Endometrial microvascular endothelial cells (primary cell): Measurements from ENCODE around the gene IL37. TPM values are rescaled to one million over a fixed set of nuclear protein-coding genes. Genes with fewer than 3 reads are reported as not detected.

Experiments used
- in situ Hi-C: cut with HindIII; loops from 2 replicates; pipeline ENCODE4 v1.10.0; 2017; ENCODE audit warnings: low sequenced_read_pairs, low pct_unique_long_range_greater_than_20kb; ENCODE audit errors: inconsistent ontology term
- total RNA-seq: library from RNA; depleted of rRNA; stranded (reverse); fragments of >200 nt; gene quantifications from one replicate; pipeline ENCODE4 v1.2.3, GENCODE V29; 2015; ENCODE audit errors: inconsistent ontology term

Gene IL37
- total RNA-seq, 1 donor from 2014 or later, result not detected

GRCh38 chr2:112944971-112945370, 34.0 kb downstream of the IL37 start:
- in situ Hi-C loops, result loop anchor here (25.0 kb wide), 1 partner anchor 183 kb away; the partner anchor contains the start of gene CKAP2L

DNA sequence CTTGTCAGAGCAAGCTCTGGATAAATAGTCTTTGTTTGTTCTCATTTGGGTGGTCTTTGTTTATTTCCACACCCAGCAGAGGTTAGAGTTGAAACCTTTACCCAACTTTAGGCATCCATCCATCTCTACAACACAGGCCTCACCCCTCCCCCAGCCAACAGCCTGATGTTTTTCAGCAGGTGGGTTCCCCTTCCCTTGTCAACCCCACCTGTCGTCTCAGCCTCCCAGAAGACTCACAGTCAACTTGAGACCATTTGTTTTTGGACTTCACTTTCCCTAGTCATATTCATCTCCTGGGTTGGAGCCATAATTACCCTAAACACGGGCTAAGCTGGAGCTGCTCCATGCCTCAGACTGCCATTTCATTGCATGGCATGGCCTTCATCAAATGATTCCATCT, 35.1 kb downstream of the IL37 start:
- in situ Hi-C loops, result loop anchor here (25.0 kb wide), 1 partner anchor 184 kb away; the partner anchor contains the start of gene CKAP2L

DNA sequence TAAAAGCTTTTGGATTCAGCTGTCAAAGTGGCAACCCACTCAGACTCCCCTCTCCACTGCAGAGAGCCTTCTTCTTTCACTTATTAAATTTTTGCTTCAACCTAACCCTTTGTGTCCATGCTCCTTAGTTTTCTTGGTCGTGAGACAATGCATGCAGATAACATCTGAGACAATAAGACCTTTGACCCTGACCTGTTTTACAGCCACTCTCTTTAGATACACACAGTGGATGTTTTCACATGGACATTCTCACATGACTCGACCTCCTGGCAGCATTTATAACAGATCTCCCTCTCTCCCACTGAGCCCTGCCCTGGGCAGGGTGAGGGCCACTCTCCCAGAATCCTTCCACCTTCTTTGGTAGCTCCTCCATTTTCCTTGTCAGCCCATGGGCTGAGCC, 36.4 kb downstream of the IL37 start:
- in situ Hi-C loops, result loop anchor here (25.0 kb wide), 1 partner anchor 185 kb away; the partner anchor contains the start of gene CKAP2L

DNA sequence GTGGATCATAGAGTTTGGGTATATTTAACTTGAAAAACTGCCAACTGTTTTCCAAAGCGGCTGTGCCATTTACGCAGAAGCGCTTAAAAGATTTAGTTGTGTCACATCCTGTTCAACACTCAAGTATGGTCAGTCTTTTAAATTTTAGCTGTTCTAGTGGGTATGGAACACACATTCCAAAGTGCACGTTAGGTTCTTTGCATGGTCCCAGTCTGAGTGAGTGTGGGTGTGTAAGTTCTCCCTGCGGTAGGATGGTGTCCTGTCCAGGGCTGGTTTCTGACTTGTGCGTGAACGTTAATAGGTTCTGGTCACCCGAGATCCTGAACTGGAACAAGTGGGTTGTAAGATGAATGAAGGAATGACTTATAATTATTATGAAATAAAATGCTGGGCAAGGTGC, 38.5 kb downstream of the IL37 start:
- in situ Hi-C loops, result loop anchor here (25.0 kb wide), 1 partner anchor 187 kb away; the partner anchor contains the start of gene CKAP2L

- in situ Hi-C loops, result no loop called here
These were observed 43.4 kb downstream of the IL37 start for GRCh38 chr2:112954364-112954763.

DNA sequence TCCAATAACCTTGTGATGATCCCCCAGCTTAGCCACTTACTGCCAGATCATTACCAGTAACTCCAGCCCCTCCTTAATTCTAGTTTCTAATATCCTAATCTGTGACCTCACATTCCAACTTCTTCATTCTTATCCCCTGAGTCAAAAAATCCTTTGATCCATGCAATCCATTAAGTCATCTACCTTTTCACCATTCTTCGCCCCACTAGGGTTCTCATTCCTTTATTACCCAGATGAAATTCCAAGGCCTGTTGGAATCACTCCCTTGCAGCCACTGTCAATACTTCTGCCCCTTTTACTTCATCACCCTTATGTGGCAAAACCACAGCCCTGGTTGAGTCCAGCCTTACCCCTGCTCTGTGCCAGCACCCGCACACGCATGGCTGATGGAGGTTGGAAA, 46.5 kb downstream of the IL37 start:
- in situ Hi-C loops, result no loop called here

- in situ Hi-C loops, result no loop called here
These were observed 47.6 kb downstream of the IL37 start for GRCh38 chr2:112958428-112959108.

GRCh38 chr2:112959109-112959812, 48.3 kb downstream of the IL37 start:
- in situ Hi-C loops, result no loop called here

- in situ Hi-C loops, result no loop called here
These were observed 49.4 kb downstream of the IL37 start for GRCh38 chr2:112960230-112960825.

GRCh38 chr2:112962308-112963175, 51.6 kb downstream of the IL37 start:
- in situ Hi-C loops, result no loop called here

DNA sequence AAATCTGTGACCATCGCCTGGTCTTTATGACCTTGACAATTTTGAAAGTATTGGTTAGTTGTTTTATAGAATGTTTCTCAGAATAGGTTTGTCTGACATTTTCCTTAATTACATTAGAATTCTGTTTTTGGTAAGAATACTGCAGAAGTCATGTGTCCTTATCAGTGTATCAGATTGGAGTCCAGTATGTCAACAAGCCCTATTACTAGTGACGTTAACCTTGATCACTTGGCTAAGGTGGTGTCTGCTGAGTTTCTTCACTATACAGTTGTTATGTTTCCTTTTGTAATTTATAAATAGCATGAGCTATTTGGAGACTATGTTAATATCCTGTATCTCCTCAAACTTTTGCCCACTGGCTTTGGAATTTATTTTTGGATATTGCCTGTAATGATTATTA, 56.1 kb downstream of the IL37 start:
- in situ Hi-C loops, result no loop called here

Other genes starting within 250 kb of the IL37 start
- gene NT5DC4, start 190.1 kb upstream of the IL37 start, total RNA-seq, result not detected
- gene CKAP2L, start 146.6 kb upstream of the IL37 start, total RNA-seq, result 50.9 TPM
- 0.65 TPM for gene IL1A, start 126.7 kb upstream of the IL37 start, total RNA-seq
- gene IL1B, start 74.4 kb upstream of the IL37 start, total RNA-seq, result 3.4 TPM
- not detected for gene IL36G, start 66.8 kb downstream of the IL37 start, total RNA-seq
- not detected for gene IL36A, start 94.3 kb downstream of the IL37 start, total RNA-seq
- not detected for gene IL36B, start 141.7 kb downstream of the IL37 start, total RNA-seq
- not detected for gene IL36RN, start 148.0 kb downstream of the IL37 start, total RNA-seq
- gene IL1F10, start 156.8 kb downstream of the IL37 start, total RNA-seq, result not detected
- gene IL1RN, start 216.4 kb downstream of the IL37 start, total RNA-seq, result 0.28 TPM